OCI-LY1 (cell line): ENCODE results near the gene CDC14B.

Experiments
- H2AFZ ChIP-seq: fragments of 200-600 bp; sonication (generic), shearing (Covaris generic); 2 replicates; pipeline ENCODE4 v1.6.0; 2014; ENCODE audit warnings: antibody characterized with exemption, mild to moderate bottlenecking, low read length
- H3F3A ChIP-seq: fragments of 200-600 bp; sonication (generic), shearing (Covaris generic); 2 replicates; pipeline ENCODE4 v1.6.0; 2014; ENCODE audit warnings: mild to moderate bottlenecking, antibody characterized with exemption, low read length, moderate library complexity; ENCODE audit not compliant: insufficient read depth
- H3K27ac ChIP-seq: fragments of 200-600 bp; sonication (generic); 2 replicates; pipeline ENCODE4 v1.5.1; 2014; ENCODE audit warnings: low read length, mixed run types, mild to moderate bottlenecking, low read depth; ENCODE audit not compliant: poor library complexity, severe bottlenecking
- H3K27me3 ChIP-seq: fragments of 200-600 bp; sonication (generic); 2 replicates; pipeline ENCODE4 v1.6.0; 2014; ENCODE audit warnings: antibody characterized with exemption, mild to moderate bottlenecking, low read length, moderate library complexity; ENCODE audit not compliant: insufficient read depth
- H3K36me3 ChIP-seq: fragments of 200-600 bp; sonication (generic); 2 replicates; pipeline ENCODE4 v1.6.1; 2014; ENCODE audit warnings: mild to moderate bottlenecking, antibody characterized with exemption, low read length, moderate library complexity, mixed read lengths; ENCODE audit not compliant: insufficient read depth
- H3K4me1 ChIP-seq: fragments of 200-600 bp; sonication (generic); 2 replicates; pipeline ENCODE4 v1.5.1; 2014; ENCODE audit warnings: mild to moderate bottlenecking, low read length, moderate library complexity; ENCODE audit not compliant: insufficient read depth, severe bottlenecking
- H3K4me2 ChIP-seq: fragments of 200-600 bp; sonication (generic), shearing (Covaris generic); 2 replicates; pipeline ENCODE4 v1.6.1; 2014; ENCODE audit warnings: low read length
- H3K4me3 ChIP-seq: fragments of 200-600 bp; sonication (generic); 2 replicates; pipeline ENCODE4 v1.5.1; 2014; ENCODE audit warnings: low read length, low read depth, mild to moderate bottlenecking, mixed read lengths; ENCODE audit not compliant: poor library complexity, severe bottlenecking
- H3K79me2 ChIP-seq: fragments of 200-600 bp; shearing (Covaris generic); 2 replicates; pipeline ENCODE4 v1.6.1; 2016; ENCODE audit warnings: mixed run types, low read length, mixed read lengths; ENCODE audit not compliant: insufficient read depth
- H3K9ac ChIP-seq: fragments of 200-600 bp; sonication (generic), shearing (Covaris generic); 2 replicates; pipeline ENCODE4 v1.6.1; 2014; ENCODE audit warnings: mild to moderate bottlenecking, low read length, mixed read lengths
- H3K9me2 ChIP-seq: fragments of 200-600 bp; sonication (generic), shearing (Covaris generic); 2 replicates; pipeline ENCODE4 v1.6.1; 2014; ENCODE audit warnings: low read depth, mild to moderate bottlenecking, low read length, mixed read lengths
- H3K9me3 ChIP-seq: fragments of 200-600 bp; shearing (Covaris generic); 2 replicates; pipeline ENCODE4 v1.6.1; 2014; ENCODE audit warnings: low read length, mixed read lengths
- H4K20me1 ChIP-seq: fragments of 200-600 bp; sonication (generic), shearing (Covaris generic); 2 replicates; pipeline ENCODE4 v1.6.0; 2016; ENCODE audit warnings: mild to moderate bottlenecking, low read length; ENCODE audit not compliant: insufficient read depth
- EZH2 ChIP-seq: fragments of 200-600 bp; sonication (generic), shearing (Covaris generic); IDR thresholded peaks from 2 replicates; pipeline ENCODE4 v1.8.0; 2017; ENCODE audit warnings: borderline replicate concordance, mixed run types, mild to moderate bottlenecking, antibody characterized with exemption, low read length, moderate library complexity, mixed read lengths
- TF ChIP-seq, protein P1 (sequence below): fragments of 200-600 bp; sonication (generic), shearing (Covaris generic); IDR thresholded peaks from 2 replicates; pipeline ENCODE4 v1.5.1; 2017; ENCODE audit warnings: mild to moderate bottlenecking, antibody characterized with exemption, low read length, moderate library complexity, mixed read lengths

CDC14B gene

DNA sequence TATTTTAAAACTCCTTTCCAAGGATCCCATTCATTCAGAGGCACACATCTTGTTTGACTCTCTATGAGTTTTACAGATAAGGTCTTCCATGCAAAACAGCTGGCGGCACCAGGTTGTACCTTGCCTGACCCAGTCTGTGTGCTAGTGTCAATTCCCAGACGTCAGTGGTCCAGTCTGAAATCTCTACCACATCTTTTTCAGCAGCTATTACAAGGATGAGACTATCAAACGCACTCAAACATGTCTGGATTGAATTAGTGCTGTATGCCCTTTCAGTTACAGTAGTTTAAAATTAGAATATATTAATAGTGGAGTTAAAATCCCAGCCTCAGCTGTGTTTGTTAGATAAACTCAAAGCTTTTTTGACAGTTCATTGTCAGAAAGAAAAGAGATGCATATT lies 11.7 kb downstream of the CDC14B start:
- no peaks in the 10 kb centered on the region for H3F3A ChIP-seq
- H3K27ac ChIP-seq, result no peak overlapping the region
- no peaks in the 10 kb centered on the region for H3K79me2 ChIP-seq

DNA sequence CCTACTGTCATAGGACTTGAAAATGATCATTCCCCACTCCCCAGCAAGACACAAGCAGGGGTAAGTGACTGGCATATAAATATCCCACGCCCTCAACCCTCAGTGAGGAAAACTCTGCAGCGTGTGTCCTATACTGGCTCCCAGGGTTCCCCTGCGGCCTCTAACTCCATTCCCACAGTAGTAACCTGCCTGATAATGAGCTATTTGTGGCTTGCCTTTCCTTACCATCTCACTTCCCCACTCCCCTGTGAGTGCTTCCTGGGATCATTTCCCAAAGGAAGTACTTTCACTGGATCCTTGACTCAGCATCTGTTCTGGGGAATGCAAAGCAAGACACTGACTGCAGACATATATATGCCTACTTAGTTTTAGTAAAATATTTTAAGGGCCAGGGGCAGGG lies 14.3 kb downstream of the CDC14B start:
- Histone ChIP-seq H3K9me2 (no peaks in the 10 kb centered on the region), H3K79me2 (no peaks in the 10 kb centered on the region), H3K27ac (no peak overlapping the region), H4K20me1 (no peaks in the 10 kb centered on the region), H3K27me3 (no peaks in the 10 kb centered on the region), H3K4me3 (no peak overlapping the region), H3K9me3 (no peaks in the 10 kb centered on the region), H3F3A (no peaks in the 10 kb centered on the region), H3K4me1 (no peaks in the 10 kb centered on the region), H3K9ac (no peak overlapping the region), H2AFZ (no peak overlapping the region), H3K36me3 (no peaks in the 10 kb centered on the region), H3K4me2 (no peak overlapping the region)
- TF ChIP-seq, protein P1, sequence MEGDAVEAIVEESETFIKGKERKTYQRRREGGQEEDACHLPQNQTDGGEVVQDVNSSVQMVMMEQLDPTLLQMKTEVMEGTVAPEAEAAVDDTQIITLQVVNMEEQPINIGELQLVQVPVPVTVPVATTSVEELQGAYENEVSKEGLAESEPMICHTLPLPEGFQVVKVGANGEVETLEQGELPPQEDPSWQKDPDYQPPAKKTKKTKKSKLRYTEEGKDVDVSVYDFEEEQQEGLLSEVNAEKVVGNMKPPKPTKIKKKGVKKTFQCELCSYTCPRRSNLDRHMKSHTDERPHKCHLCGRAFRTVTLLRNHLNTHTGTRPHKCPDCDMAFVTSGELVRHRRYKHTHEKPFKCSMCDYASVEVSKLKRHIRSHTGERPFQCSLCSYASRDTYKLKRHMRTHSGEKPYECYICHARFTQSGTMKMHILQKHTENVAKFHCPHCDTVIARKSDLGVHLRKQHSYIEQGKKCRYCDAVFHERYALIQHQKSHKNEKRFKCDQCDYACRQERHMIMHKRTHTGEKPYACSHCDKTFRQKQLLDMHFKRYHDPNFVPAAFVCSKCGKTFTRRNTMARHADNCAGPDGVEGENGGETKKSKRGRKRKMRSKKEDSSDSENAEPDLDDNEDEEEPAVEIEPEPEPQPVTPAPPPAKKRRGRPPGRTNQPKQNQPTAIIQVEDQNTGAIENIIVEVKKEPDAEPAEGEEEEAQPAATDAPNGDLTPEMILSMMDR, result no peak
- no peak for TF ChIP-seq EZH2

More for the DNA sequence above, 11.7 kb downstream of the CDC14B start:
- H4K20me1 ChIP-seq, result no peaks in the 10 kb centered on the region
- TF ChIP-seq EZH2, result no peak
- TF ChIP-seq, protein P1, result no peak
- H3K36me3 ChIP-seq, result no peaks in the 10 kb centered on the region
- no peak overlapping the region for H2AFZ ChIP-seq
- no peaks in the 10 kb centered on the region for H3K27me3 ChIP-seq
- H3K4me2 ChIP-seq, result no peak overlapping the region
- H3K4me1 ChIP-seq, result no peaks in the 10 kb centered on the region
- H3K9me2 ChIP-seq, result no peaks in the 10 kb centered on the region
- no peak overlapping the region for H3K4me3 ChIP-seq
- no peaks in the 10 kb centered on the region for H3K9me3 ChIP-seq
- no peak overlapping the region for H3K9ac ChIP-seq

DNA sequence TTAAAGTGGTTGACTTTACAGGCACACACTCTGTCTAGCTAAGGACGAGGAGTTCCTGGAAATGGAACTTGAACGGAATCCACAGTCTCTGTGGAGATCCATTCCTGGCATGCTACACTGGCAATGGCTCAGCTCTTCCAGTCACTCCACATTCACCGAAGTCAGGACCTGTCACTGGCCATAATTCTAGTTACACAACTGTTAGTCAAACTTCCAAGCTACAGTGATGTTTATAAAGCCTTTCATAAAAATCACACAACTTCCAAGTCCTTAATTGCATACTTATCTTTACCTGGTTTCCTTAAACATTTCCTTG lies 15.7 kb downstream of the CDC14B start:
- no peaks in the 10 kb centered on the region for H3K27me3 ChIP-seq
- H3K36me3 ChIP-seq, result no peaks in the 10 kb centered on the region
- no peak overlapping the region for H3K9ac ChIP-seq
- no peak overlapping the region for H3K27ac ChIP-seq
- H3K4me1 ChIP-seq, result no peaks in the 10 kb centered on the region
- no peaks in the 10 kb centered on the region for H3K9me3 ChIP-seq
- no peaks in the 10 kb centered on the region for H4K20me1 ChIP-seq
- TF ChIP-seq, protein P1, result no peak
- no peak for TF ChIP-seq EZH2
- no peaks in the 10 kb centered on the region for H3K79me2 ChIP-seq
- H2AFZ ChIP-seq, result no peak overlapping the region
- no peak overlapping the region for H3K4me2 ChIP-seq
- H3F3A ChIP-seq, result no peaks in the 10 kb centered on the region
- H3K4me3 ChIP-seq, result no peak overlapping the region
- no peaks in the 10 kb centered on the region for H3K9me2 ChIP-seq
